RKO (cell line): ENCODE data around the gene DNAI7.

Experiments
- DNase-seq: peaks from one replicate; pipeline ENCODE4 v3.0.0-alpha.2; 2016; ENCODE audit warnings: low spot score

The DNAI7 gene

GRCh38 chr12:25195056-25195971 lies at the start of gene DNAI7, which contains the start of gene ETFRF1:
Gene DNAI7 (minus strand): TSS chr12:25195160. CDS start chr12:25195078, 82 bp downstream.
Gene ETFRF1 (plus strand): TSS chr12:25195237. CDS start chr12:25203957, 8,720 bp downstream.
- DNase-seq, result peak; percentile 98

GRCh38 chr12:25243680-25243990 lies 48.7 kb upstream of the DNAI7 start:
- DNase-seq, result no peak

GRCh38 chr12:25242981-25243679 lies 48.2 kb upstream of the DNAI7 start:
- DNase-seq, result peak; percentile 27

GRCh38 chr12:25241167-25242020 lies 46.4 kb upstream of the DNAI7 start:
- DNase-seq, result peak; percentile 65

GRCh38 chr12:25236626-25237025 lies 41.7 kb upstream of the DNAI7 start:
- no peak for DNase-seq

- DNase-seq, result no peak
Observed at GRCh38 chr12:25236190-25236589, 41.2 kb upstream of the DNAI7 start.

GRCh38 chr12:25213338-25213737 lies 18.4 kb upstream of the DNAI7 start:
- DNase-seq, result no peak

GRCh38 chr12:25208554-25208953 lies 13.6 kb upstream of the DNAI7 start:
- no peak for DNase-seq

GRCh38 chr12:25207846-25208245 lies 12.9 kb upstream of the DNAI7 start:
- no peak for DNase-seq

GRCh38 chr12:25207411-25207810 lies 12.5 kb upstream of the DNAI7 start:
- no peak for DNase-seq

- DNase-seq, result no peak
Observed at GRCh38 chr12:25202137-25202536, 7.2 kb upstream of the DNAI7 start.

GRCh38 chr12:25200703-25201102 lies 5.7 kb upstream of the DNAI7 start:
- DNase-seq, result no peak

GRCh38 chr12:25197608-25198007 lies 2.6 kb upstream of the DNAI7 start:
- DNase-seq, result no peak

GRCh38 chr12:25194722-25195055 lies 271 bp downstream of the DNAI7 start:
- DNase-seq, result no peak

GRCh38 chr12:25194214-25194613 lies 746 bp downstream of the DNAI7 start:
- DNase-seq, result no peak

- DNase-seq, result no peak
Observed at GRCh38 chr12:25190793-25191192, 4.2 kb downstream of the DNAI7 start.

GRCh38 chr12:25189656-25190055 lies 5.3 kb downstream of the DNAI7 start:
- no peak for DNase-seq

GRCh38 chr12:25187781-25188180 lies 7.2 kb downstream of the DNAI7 start:
- DNase-seq, result no peak

GRCh38 chr12:25186788-25187402 lies 8.1 kb downstream of the DNAI7 start:
- no peak for DNase-seq

- no peak for DNase-seq
Observed at GRCh38 chr12:25186038-25186787, 8.7 kb downstream of the DNAI7 start.

GRCh38 chr12:25184132-25184531 lies 10.8 kb downstream of the DNAI7 start:
- no peak for DNase-seq
